Measurements from ENCODE around the gene PEX19.

The PEX19 gene

GRCh38 chr1:160322831-160323230 lies 37.9 kb upstream of the PEX19 start:
- TF ChIP-seq ZNF384 (IDR thresholded peaks at IDR 0.05), result no peak
- TF ChIP-seq FOXA1 (IDR thresholded peaks at IDR 0.05), result no peak
- TF ChIP-seq SUZ12 (IDR thresholded peaks at IDR 0.05), result no peak
- TF ChIP-seq TARDBP (IDR thresholded peaks at IDR 0.05), result no peak
- TF ChIP-seq FOXK2 (IDR thresholded peaks at IDR 0.05), result no peak
- no peak for TF ChIP-seq FOXM1 (IDR thresholded peaks at IDR 0.05; ENCODE audit: borderline replicate concordance)
- TF ChIP-seq LEF1 (IDR thresholded peaks at IDR 0.05; ENCODE audit: borderline replicate concordance), result no peak
- no peak for TF ChIP-seq PKNOX1 (IDR thresholded peaks at IDR 0.05)
- TF ChIP-seq CTBP1 (IDR thresholded peaks at IDR 0.05; ENCODE audit: borderline replicate concordance), result no peak
- TF ChIP-seq NFRKB (IDR thresholded peaks at IDR 0.05), result no peak
- no peak for TF ChIP-seq SP1 (IDR thresholded peaks at IDR 0.05)
- no peak for TF ChIP-seq ELF4 (IDR thresholded peaks at IDR 0.05)
- TF ChIP-seq L3MBTL2 (conservative IDR thresholded peaks at IDR 0.05), result no peak
- TF ChIP-seq BHLHE40 (IDR thresholded peaks at IDR 0.05; ENCODE audit: borderline replicate concordance), result no peak
- no peak for TF ChIP-seq HDGF (IDR thresholded peaks at IDR 0.05; ENCODE audit: borderline replicate concordance)
- TF ChIP-seq ARNT (IDR thresholded peaks at IDR 0.05), result no peak
- no peak for DNase-seq (ENCODE audit: extremely low spot score)
- CTCF ChIA-PET, result interaction anchor here (1.1 kb wide), 1 partner anchor 31 kb away, joined by 4 read pairs; no protein-coding TSS in a partner anchor
- POLR2A ChIA-PET, result no interaction called here

DNA sequence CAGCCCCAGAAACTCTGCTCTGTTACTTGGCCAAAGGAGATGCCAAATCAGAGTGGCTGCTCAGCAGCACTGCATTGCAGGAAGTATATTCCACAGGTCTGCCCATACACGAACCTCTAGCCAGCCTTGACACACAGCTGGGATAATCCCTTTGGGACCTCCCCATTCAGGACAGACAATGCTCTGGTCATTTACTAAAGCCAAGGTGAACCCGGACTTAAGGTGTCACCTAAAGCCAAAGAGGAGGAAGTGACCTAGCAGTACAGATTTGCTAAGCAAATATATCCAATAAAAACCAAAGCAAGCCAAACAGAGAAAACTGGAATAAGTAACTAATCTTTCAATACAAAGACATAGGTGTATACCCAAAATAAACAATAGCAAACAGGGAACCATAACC lies 30.4 kb upstream of the PEX19 start:
- no peak for DNase-seq (ENCODE audit: extremely low spot score)
- ChIA-PET CTCF (no interaction called here), POLR2A (no interaction called here)
- TF ChIP-seq FOXK2 (IDR thresholded peaks at IDR 0.05) (no peak), ZNF384 (IDR thresholded peaks at IDR 0.05) (no peak), ELF4 (IDR thresholded peaks at IDR 0.05) (no peak)

GRCh38 chr1:160309571-160309970 lies 24.6 kb upstream of the PEX19 start:
- POLR2A ChIA-PET, result no interaction called here
- TF ChIP-seq FOXK2 (IDR thresholded peaks at IDR 0.05), result no peak
- no peak for TF ChIP-seq PKNOX1 (IDR thresholded peaks at IDR 0.05)
- TF ChIP-seq SUZ12 (IDR thresholded peaks at IDR 0.05), result no peak
- CTCF ChIA-PET, result interaction anchor here (3.6 kb wide), 1 partner anchor 18 kb away, joined by 17 read pairs; no protein-coding TSS in a partner anchor
- no peak for DNase-seq (ENCODE audit: extremely low spot score)

- CTCF ChIA-PET, result interaction anchor here (3.6 kb wide), 1 partner anchor 18 kb away, joined by 17 read pairs; no protein-coding TSS in a partner anchor
- POLR2A ChIA-PET, result no interaction called here
- DNase-seq (ENCODE audit: extremely low spot score), result no peak
- TF ChIP-seq HDGF (IDR thresholded peaks at IDR 0.05; ENCODE audit: borderline replicate concordance), result no peak
- no peak for TF ChIP-seq SP1 (IDR thresholded peaks at IDR 0.05)
- TF ChIP-seq CTBP1 (IDR thresholded peaks at IDR 0.05; ENCODE audit: borderline replicate concordance), result no peak
- no peak for TF ChIP-seq ARNT (IDR thresholded peaks at IDR 0.05)
- no peak for TF ChIP-seq PKNOX1 (IDR thresholded peaks at IDR 0.05)
Observed at GRCh38 chr1:160309185-160309557, 24.2 kb upstream of the PEX19 start.

- DNase-seq (ENCODE audit: extremely low spot score), result no peak
- ChIA-PET CTCF (interaction anchor here (3.6 kb wide), 1 partner anchor 17 kb away, joined by 17 read pairs; no protein-coding TSS in a partner anchor), POLR2A (no interaction called here)
- TF ChIP-seq SUZ12 (IDR thresholded peaks at IDR 0.05) (no peak), CTBP1 (IDR thresholded peaks at IDR 0.05; ENCODE audit: borderline replicate concordance) (no peak), SP1 (IDR thresholded peaks at IDR 0.05) (no peak), LEF1 (IDR thresholded peaks at IDR 0.05; ENCODE audit: borderline replicate concordance) (no peak), L3MBTL2 (conservative IDR thresholded peaks at IDR 0.05) (no peak), BHLHE40 (IDR thresholded peaks at IDR 0.05; ENCODE audit: borderline replicate concordance) (no peak), TARDBP (IDR thresholded peaks at IDR 0.05) (no peak), ARNT (IDR thresholded peaks at IDR 0.05) (no peak), FOXM1 (IDR thresholded peaks at IDR 0.05; ENCODE audit: borderline replicate concordance) (no peak), FOXK2 (IDR thresholded peaks at IDR 0.05) (no peak), PKNOX1 (IDR thresholded peaks at IDR 0.05) (no peak), NFRKB (IDR thresholded peaks at IDR 0.05) (no peak), ZNF384 (IDR thresholded peaks at IDR 0.05) (no peak), FOXA1 (IDR thresholded peaks at IDR 0.05) (no peak), HDGF (IDR thresholded peaks at IDR 0.05; ENCODE audit: borderline replicate concordance) (no peak), ELF4 (IDR thresholded peaks at IDR 0.05) (no peak)
Observed at GRCh38 chr1:160308451-160309184, 23.7 kb upstream of the PEX19 start.

GRCh38 chr1:160307118-160307791 lies 22.3 kb upstream of the PEX19 start:
- TF ChIP-seq NFRKB (IDR thresholded peaks at IDR 0.05) (no peak), FOXA1 (IDR thresholded peaks at IDR 0.05) (no peak), FOXK2 (IDR thresholded peaks at IDR 0.05) (no peak), BHLHE40 (IDR thresholded peaks at IDR 0.05; ENCODE audit: borderline replicate concordance) (no peak), ZNF384 (IDR thresholded peaks at IDR 0.05) (no peak), LEF1 (IDR thresholded peaks at IDR 0.05; ENCODE audit: borderline replicate concordance) (no peak), ARNT (IDR thresholded peaks at IDR 0.05) (no peak)
- POLR2A ChIA-PET, result no interaction called here
- DNase-seq (ENCODE audit: extremely low spot score), result no peak
- CTCF ChIA-PET, result interaction anchor here (3.6 kb wide), 1 partner anchor 16 kb away, joined by 17 read pairs; no protein-coding TSS in a partner anchor

All from HEK293T (cell line).